SH-SY5Y (cell line): ENCODE results near the gene EEPD1.

Experiments
- GATA2 ChIP-seq: IDR thresholded peaks from 2 replicates; pipeline ENCODE4 v1.6.1; 2011; ENCODE audit warnings: mild to moderate bottlenecking, low read depth, low read length
- GATA3 ChIP-seq: IDR thresholded peaks from 2 replicates; pipeline ENCODE4 v1.6.1; 2011; ENCODE audit warnings: low read depth, mild to moderate bottlenecking, low read length, moderate library complexity

DNA sequence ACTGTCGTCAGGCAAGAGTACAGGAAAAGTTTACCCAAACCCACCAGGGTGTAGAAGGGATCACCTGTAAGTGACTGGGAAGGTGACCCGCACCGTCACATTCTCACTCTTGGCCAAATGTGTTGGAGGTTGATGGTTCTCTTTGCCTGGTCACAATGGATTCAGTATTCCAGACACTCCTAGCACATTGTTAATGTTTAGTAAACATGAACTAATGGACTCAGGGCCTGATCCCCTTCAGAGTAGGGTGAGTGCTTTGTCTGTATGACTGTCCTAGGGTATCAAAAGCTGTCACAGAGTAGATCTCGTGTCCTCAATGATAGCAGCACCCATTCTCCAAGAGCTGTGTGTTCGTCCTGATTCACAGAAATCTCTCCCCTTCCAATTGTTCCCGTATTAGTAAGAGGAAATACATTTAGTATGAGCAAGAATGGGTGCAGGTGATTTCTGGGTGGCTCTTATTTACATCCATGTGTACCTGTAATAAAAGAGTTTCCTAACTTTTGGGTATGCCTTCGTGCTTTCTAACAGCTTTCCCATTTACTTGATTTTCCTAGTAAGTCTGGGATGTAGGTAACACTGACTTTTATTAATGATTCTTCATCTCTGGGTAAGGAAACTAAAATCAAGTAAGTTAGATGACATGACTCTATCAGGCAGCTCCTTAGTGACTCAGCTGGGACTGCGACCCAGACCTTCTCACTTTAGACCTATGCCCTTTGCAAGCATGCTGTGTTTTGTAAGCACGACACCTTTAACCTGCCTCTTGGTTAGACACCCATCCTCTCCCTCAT lies 4.7 kb downstream of the EEPD1 start:
- TF ChIP-seq GATA3 (no peak), GATA2 (no peak)
